ENCODE measurements around the gene CRIP1. TPM values are rescaled to one million over a fixed set of nuclear protein-coding genes. Genes with fewer than 3 reads are reported as not detected.
A peak's percentile ranks its signal among the peaks of the same experiment; 100 is the strongest.

CRIP1 gene
- total RNA-seq, 1 donor from 2014 or later = 7.6 TPM

DNA sequence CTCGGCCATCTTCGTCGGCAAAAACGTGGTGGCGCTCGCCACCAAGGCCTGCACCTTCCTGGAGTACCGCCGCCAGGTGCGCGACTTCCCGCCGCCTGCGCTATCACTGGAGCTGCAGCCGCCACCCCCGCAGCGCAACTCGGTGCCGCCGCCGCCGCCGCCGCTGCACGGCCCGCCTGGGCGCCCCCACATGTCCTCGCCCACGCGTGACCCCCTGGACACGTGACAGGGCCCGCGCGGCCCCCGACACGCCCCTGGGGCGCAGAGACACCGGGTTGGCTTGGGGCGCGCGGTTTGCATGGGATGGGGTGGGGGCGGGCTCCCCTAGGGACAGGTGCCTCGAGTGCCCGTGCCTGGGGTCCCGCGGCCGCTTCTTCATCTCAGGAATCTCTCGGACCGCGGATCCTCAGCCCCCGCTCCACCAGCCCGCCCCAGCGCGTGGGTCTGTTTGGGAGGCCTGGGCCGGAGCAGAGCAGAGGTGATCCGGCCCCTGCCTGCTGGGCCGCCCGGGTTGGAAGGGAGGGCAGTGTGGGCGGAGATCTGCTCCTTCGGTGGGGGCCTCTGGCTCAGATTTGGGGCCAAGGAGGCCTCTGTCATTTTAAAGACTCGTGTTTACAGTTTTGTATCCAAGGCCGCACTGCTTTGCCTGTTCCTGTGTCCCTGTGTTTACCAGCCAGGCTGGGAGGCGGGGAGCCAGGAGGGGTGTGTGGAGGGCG, 43.0 kb downstream of the CRIP1 start:
- H3K27me3 ChIP-seq = no peaks in the 10 kb centered on the region
- no peaks in the 10 kb centered on the region for H3K9me3 ChIP-seq
- peak overlapping the region; percentile 67 to 76 for H3K4me3 ChIP-seq
- no peak overlapping the region for H3K27ac ChIP-seq
- intact Hi-C loops (cut with DNase I) = loop anchor here (10.0 kb wide), 1 partner anchor 85 kb away; no protein-coding TSS in a partner anchor
- no peak for DNase-seq (ENCODE audit: extremely low spot score in 2 of 2)
- peaks cover 30% of the 10 kb centered on the region for H3K4me1 ChIP-seq
- H3K36me3 ChIP-seq = no peaks in the 10 kb centered on the region
- TF ChIP-seq, protein P1, sequence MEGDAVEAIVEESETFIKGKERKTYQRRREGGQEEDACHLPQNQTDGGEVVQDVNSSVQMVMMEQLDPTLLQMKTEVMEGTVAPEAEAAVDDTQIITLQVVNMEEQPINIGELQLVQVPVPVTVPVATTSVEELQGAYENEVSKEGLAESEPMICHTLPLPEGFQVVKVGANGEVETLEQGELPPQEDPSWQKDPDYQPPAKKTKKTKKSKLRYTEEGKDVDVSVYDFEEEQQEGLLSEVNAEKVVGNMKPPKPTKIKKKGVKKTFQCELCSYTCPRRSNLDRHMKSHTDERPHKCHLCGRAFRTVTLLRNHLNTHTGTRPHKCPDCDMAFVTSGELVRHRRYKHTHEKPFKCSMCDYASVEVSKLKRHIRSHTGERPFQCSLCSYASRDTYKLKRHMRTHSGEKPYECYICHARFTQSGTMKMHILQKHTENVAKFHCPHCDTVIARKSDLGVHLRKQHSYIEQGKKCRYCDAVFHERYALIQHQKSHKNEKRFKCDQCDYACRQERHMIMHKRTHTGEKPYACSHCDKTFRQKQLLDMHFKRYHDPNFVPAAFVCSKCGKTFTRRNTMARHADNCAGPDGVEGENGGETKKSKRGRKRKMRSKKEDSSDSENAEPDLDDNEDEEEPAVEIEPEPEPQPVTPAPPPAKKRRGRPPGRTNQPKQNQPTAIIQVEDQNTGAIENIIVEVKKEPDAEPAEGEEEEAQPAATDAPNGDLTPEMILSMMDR (IDR thresholded peaks at IDR 0.05) = no peak

GRCh38 chr14:105530285-105531087, 43.8 kb downstream of the CRIP1 start:
- Histone ChIP-seq H3K27me3 (no peaks in the 10 kb centered on the region), H3K27ac (no peak overlapping the region), H3K4me3 (no peak overlapping the region), H3K4me1 (peaks cover 30% of the 10 kb centered on the region), H3K9me3 (no peaks in the 10 kb centered on the region), H3K36me3 (no peaks in the 10 kb centered on the region)
- no peak for DNase-seq (ENCODE audit: extremely low spot score in 2 of 2)
- intact Hi-C loops (cut with DNase I) = no loop called here
- no peak for TF ChIP-seq POLR2AphosphoS5 (IDR thresholded peaks at IDR 0.05; ENCODE audit: insufficient read depth in 1 of 2, low read depth in 1 of 2)
- TF ChIP-seq POLR2A (IDR thresholded peaks at IDR 0.05) = no peak
- TF ChIP-seq, protein P1 (IDR thresholded peaks at IDR 0.05) = no peak

GRCh38 chr14:105531088-105531893, 44.6 kb downstream of the CRIP1 start:
- TF ChIP-seq, protein P1 (IDR thresholded peaks at IDR 0.05) = no peak
- TF ChIP-seq POLR2A (IDR thresholded peaks at IDR 0.05) (no peak), POLR2AphosphoS5 (IDR thresholded peaks at IDR 0.05; ENCODE audit: insufficient read depth in 1 of 2, low read depth in 1 of 2) (no peak)
- peaks cover 23% of the 10 kb centered on the region for H3K4me1 ChIP-seq
- H3K9me3 ChIP-seq = no peaks in the 10 kb centered on the region
- no peak overlapping the region for H3K27ac ChIP-seq
- no peaks in the 10 kb centered on the region for H3K27me3 ChIP-seq
- intact Hi-C loops (cut with DNase I) = no loop called here
- H3K36me3 ChIP-seq = no peaks in the 10 kb centered on the region
- DNase-seq (ENCODE audit: extremely low spot score in 2 of 2) = no peak
- H3K4me3 ChIP-seq = no peak overlapping the region

GRCh38 chr14:105531894-105532623, 45.4 kb downstream of the CRIP1 start:
- Histone ChIP-seq H3K27me3 (no peaks in the 10 kb centered on the region), H3K4me1 (peaks cover 18% of the 10 kb centered on the region), H3K36me3 (no peaks in the 10 kb centered on the region), H3K9me3 (no peaks in the 10 kb centered on the region), H3K4me3 (no peak overlapping the region), H3K27ac (no peak overlapping the region)
- no peak for DNase-seq (ENCODE audit: extremely low spot score in 2 of 2)
- intact Hi-C loops (cut with DNase I) = no loop called here
- TF ChIP-seq POLR2AphosphoS5 (IDR thresholded peaks at IDR 0.05; ENCODE audit: insufficient read depth in 1 of 2, low read depth in 1 of 2) = no peak
- TF ChIP-seq, protein P1 (IDR thresholded peaks at IDR 0.05) = no peak
- TF ChIP-seq POLR2A (IDR thresholded peaks at IDR 0.05) = no peak

All from vagina (tissue), 2 donors.